WERI-Rb-1 (cell line): Measurements from ENCODE around the gene AGBL2.
"Not testable (repeated sequence)": the region's sequence is repeated elsewhere in the genome, so short reads cannot be mapped to it uniquely, and the experiment has no call there.

Source experiments
- DNase-seq: peaks from one replicate; pipeline ENCODE4 v3.0.0-alpha.2; 2020
- H3K27ac ChIP-seq: fragments of 250-450 bp; sonication (Bioruptor Pico); 2 replicates; pipeline ENCODE4 v1.5.1; 2020; ENCODE audit warnings: mild to moderate bottlenecking, moderate library complexity
- H3K27me3 ChIP-seq: fragments of 250-450 bp; sonication (Bioruptor Pico); 2 replicates; pipeline ENCODE4 v1.5.1; 2021; ENCODE audit warnings: mild to moderate bottlenecking, low read depth, moderate library complexity; ENCODE audit not compliant: insufficient read depth, severe bottlenecking
- H3K36me3 ChIP-seq: fragments of 250-450 bp; sonication (Bioruptor Pico); 2 replicates; pipeline ENCODE4 v1.5.1; 2020; ENCODE audit warnings: mild to moderate bottlenecking, moderate library complexity
- H3K4me3 ChIP-seq: 2 replicates; pipeline ENCODE4 v1.5.1; 2011; ENCODE audit warnings: low read depth, mild to moderate bottlenecking, control low read depth, low read length
- H3K9me3 ChIP-seq: fragments of 250-450 bp; sonication (Bioruptor Pico); 2 replicates; pipeline ENCODE4 v1.5.1; 2021; ENCODE audit warnings: mild to moderate bottlenecking, moderate library complexity; ENCODE audit not compliant: severe bottlenecking
- CTCF ChIP-seq: IDR thresholded peaks from 2 replicates; pipeline ENCODE4 v1.5.1; 2011; ENCODE audit warnings: low read depth, mild to moderate bottlenecking, control low read depth, inconsistent platforms, low read length

AGBL2 gene

GRCh38 chr11:47723041-47723440 is 7.9 kb upstream of the AGBL2 start:
- Histone ChIP-seq H3K27me3 (no peaks in the 10 kb centered on the region), H3K4me3 (no peak overlapping the region), H3K36me3 (peaks cover 93% of the 10 kb centered on the region), H3K27ac (no peak overlapping the region), H3K9me3 (no peaks in the 10 kb centered on the region)
- DNase-seq: no peak
- no peak for TF ChIP-seq CTCF

GRCh38 chr11:47720651-47721050 is 5.5 kb upstream of the AGBL2 start:
- H3K4me3 ChIP-seq: no peak overlapping the region
- H3K27me3 ChIP-seq: no peaks in the 10 kb centered on the region
- peaks cover 90% of the 10 kb centered on the region for H3K36me3 ChIP-seq
- no peaks in the 10 kb centered on the region for H3K9me3 ChIP-seq
- no peak overlapping the region for H3K27ac ChIP-seq
- no peak for DNase-seq
- TF ChIP-seq CTCF: no peak

- Histone ChIP-seq H3K27me3 (no peaks in the 10 kb centered on the region), H3K9me3 (no peaks in the 10 kb centered on the region), H3K36me3 (peaks cover 55% of the 10 kb centered on the region), H3K4me3 (no peak overlapping the region), H3K27ac (no peak overlapping the region)
- no peak for DNase-seq
- no peak for TF ChIP-seq CTCF
These were observed 1.5 kb upstream of the AGBL2 start for GRCh38 chr11:47716692-47717091.

- peak overlapping the region; percentile 79 for H3K4me3 ChIP-seq
- no peak for TF ChIP-seq CTCF
- no peak for DNase-seq
- no peaks in the 10 kb centered on the region for H3K9me3 ChIP-seq
- peak overlapping the region; percentile 47 for H3K27ac ChIP-seq
- H3K27me3 ChIP-seq: no peaks in the 10 kb centered on the region
- H3K36me3 ChIP-seq: peaks cover 37% of the 10 kb centered on the region
These were observed 551 bp downstream of the AGBL2 start for GRCh38 chr11:47714554-47715081.

- no peak for TF ChIP-seq CTCF
- no peak for DNase-seq
- Histone ChIP-seq H3K27me3 (no peaks in the 10 kb centered on the region), H3K27ac (no peak overlapping the region), H3K9me3 (no peaks in the 10 kb centered on the region), H3K4me3 (no peak overlapping the region), H3K36me3 (peaks cover 9% of the 10 kb centered on the region)
These were observed 3.4 kb downstream of the AGBL2 start for GRCh38 chr11:47711816-47712215.

GRCh38 chr11:47711225-47711624 is 3.9 kb downstream of the AGBL2 start:
- TF ChIP-seq CTCF: no peak
- H3K36me3 ChIP-seq: peaks cover 3% of the 10 kb centered on the region
- H3K27me3 ChIP-seq: no peaks in the 10 kb centered on the region
- no peak overlapping the region for H3K4me3 ChIP-seq
- H3K27ac ChIP-seq: no peak overlapping the region
- DNase-seq: no peak
- H3K9me3 ChIP-seq: no peaks in the 10 kb centered on the region

- not testable (repeated sequence) for H3K27ac ChIP-seq, H3K27me3 ChIP-seq, H3K4me3 ChIP-seq, H3K36me3 ChIP-seq, H3K9me3 ChIP-seq, DNase-seq
These were observed 7.8 kb downstream of the AGBL2 start for GRCh38 chr11:47707275-47707786.
